ENCODE measurements around the gene ADCYAP1R1.

- TF ChIP-seq CTCF (conservative IDR thresholded peaks at IDR 0.05; ENCODE audit: low read length) (no peak), EZH2phosphoT487 (IDR thresholded peaks at IDR 0.05; ENCODE audit: borderline replicate concordance) (no peak)
Observed at GRCh38 chr7:31029251-31030042, 22.7 kb upstream of the ADCYAP1R1 start.
